Central memory CD4-positive, alpha-beta T cell (primary cell): ENCODE data around the gene PLAA.

Source experiments
- DNase-seq: peaks from one replicate; pipeline ENCODE4 v3.0.0; 2022
- total RNA-seq, 3 experiments: gene quantifications; one replicate each; lab custom pipeline; 2026; lab: John Stamatoyannopoulos, UW

Gene PLAA
- total RNA-seq, result 39.6 to 116 (median 47.1) reads per million in 3 experiments

- DNase-seq, result peak; percentile 89
These were observed at the start of gene PLAA for GRCh38 chr9:26946753-26947727. Gene PLAA, minus strand, starts transcription at chr9:26947242. Its CDS starts 197 bp downstream, at chr9:26947045.

DNA sequence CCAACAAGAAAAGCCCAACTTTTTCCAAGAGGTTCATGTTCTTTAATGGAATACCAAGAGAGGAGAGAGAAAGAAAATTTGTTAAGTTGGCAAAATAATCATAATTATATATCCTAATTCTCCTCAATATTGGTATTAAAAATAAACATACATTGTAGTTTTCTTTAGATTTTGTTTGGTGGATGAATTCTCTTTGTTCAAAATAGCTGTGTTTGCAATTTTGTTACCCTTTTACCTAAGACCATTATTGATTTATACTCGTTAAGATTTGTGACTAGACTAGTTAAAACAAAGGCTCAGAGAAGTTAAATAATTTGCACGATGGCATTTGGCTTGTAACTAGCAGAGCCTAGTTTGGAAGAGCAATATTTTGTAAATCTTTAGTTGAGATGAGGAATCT is 48.8 kb upstream of the PLAA start:
- no peak for DNase-seq

GRCh38 chr9:26983340-26983739 is 36.3 kb upstream of the PLAA start:
- no peak for DNase-seq

DNA sequence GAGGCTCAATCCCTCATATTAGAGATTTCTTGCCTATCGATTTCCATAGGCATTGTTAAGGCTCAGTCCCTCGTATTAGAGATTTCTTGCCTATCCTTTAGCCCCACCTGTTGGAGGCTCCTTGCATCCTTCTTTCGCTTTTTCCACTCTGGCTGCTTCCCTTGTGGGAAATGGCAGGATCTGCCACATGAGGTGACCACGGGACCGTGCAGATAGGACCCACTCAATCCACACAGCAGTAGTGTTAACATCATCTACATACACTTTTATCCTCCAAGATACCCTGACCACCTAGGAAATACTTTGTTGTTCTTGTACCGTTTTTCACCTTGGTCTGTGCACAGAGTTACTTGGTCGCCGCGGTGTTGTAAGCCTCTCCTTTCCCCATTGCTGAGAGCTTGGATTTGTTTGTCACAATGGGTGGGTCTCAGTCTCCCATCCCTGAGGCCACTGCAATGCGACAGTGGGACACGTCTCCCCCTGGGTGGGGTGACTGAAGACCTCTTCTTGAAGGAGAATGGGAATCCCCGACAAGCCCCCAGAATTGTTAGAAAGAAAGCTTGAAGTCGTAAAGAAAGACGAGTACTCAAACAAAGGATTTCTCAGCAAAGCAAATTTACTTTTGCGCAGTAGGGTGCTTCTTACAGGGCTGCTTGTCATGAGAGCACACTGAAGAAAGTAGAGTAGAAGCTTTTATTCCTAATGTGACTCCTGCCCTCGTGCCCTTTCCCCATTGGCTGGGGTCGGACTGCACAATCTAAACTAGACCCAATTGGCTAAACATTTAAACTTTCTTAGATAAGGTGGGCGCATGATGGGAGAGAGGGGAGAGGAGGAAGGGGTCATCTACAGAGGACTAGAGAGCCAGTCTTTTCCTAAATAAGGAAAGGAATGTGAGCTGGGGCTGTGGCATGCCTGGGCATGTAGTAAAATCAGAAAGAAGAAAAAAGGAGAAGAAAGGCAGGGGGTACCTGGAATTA is 29.0 kb upstream of the PLAA start:
- no peak for DNase-seq

GRCh38 chr9:26974927-26975326 is 27.9 kb upstream of the PLAA start:
- no peak for DNase-seq

GRCh38 chr9:26973989-26974388 is 26.9 kb upstream of the PLAA start:
- DNase-seq, result no peak

GRCh38 chr9:26971721-26972120 is 24.7 kb upstream of the PLAA start:
- DNase-seq, result no peak

- DNase-seq, result no peak
These were observed 9.8 kb upstream of the PLAA start for GRCh38 chr9:26956860-26957233.

- DNase-seq, result peak; percentile 95
These were observed 9.1 kb upstream of the PLAA start, which contains the start of gene IFT74 for GRCh38 chr9:26955921-26956859. Gene IFT74, plus strand, starts transcription at chr9:26956412. Its CDS starts 5,556 bp downstream, at chr9:26961968.

GRCh38 chr9:26955222-26955903 is 8.3 kb upstream of the PLAA start:
- no peak for DNase-seq

DNA sequence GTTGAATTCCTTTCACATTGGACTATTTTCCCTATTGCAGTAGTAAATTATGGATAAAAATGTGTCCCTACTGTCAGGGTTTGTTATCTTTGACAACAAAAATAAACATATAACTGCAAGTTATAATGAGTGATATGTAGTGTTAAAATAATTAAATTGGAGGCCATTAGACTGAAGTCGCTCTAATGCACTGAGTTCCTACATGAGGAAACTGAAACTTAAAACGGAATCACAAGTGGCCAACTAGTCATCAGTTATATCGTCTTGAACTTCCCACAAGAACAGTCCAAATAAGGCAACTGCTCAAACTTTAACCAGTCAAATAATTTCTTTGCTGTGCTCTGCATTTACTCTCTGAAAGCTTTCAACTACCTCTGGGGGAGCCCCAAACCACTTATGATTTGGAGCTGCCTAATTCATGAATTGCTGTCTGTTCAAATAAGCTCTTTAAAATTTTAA is 7.0 kb upstream of the PLAA start:
- peak; percentile 3 for DNase-seq

- DNase-seq, result no peak
These were observed 4.8 kb upstream of the PLAA start for GRCh38 chr9:26951794-26952193.

DNA sequence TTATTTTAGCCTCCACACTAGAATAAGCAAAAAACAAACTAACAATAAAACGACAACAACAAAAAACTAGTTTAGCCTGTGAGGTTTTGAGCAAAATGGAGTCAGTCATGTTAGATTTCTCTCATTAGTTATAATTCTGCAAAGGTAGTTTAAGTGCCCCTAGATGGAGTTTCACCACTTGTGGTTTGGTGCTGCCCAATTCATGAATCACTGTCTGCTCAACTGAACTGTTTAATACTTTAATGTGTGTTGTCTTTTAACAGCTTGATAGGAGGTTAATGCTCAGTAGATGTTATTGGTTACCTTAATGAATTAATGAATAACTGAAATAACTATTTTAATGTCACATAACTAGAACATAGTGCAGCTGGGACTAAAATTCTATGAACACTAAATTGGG is 3.5 kb upstream of the PLAA start:
- DNase-seq, result no peak

GRCh38 chr9:26949637-26950069 is 2.6 kb upstream of the PLAA start:
- no peak for DNase-seq

DNA sequence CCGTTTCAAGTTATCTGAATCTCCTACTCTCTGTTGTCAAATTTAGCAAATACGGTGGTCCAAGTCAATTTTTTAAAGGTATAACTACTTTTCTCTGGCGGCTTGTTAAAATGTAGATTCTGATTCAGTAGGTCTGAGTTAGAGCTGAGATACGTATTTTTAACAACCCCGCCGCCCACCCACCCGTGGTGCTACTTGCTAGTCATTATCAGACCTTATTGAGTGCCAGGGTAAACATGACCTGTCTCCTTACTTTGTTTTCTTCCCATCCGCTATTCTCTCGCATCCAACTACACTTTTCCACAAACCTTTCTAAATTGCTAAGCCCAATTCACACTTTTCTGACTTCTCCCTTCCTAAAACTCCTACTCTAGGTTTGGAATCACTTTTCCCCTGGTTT is 694 bp upstream of the PLAA start:
- DNase-seq, result no peak

- no peak for DNase-seq
These were observed 1.5 kb downstream of the PLAA start for GRCh38 chr9:26945591-26945990.

DNA sequence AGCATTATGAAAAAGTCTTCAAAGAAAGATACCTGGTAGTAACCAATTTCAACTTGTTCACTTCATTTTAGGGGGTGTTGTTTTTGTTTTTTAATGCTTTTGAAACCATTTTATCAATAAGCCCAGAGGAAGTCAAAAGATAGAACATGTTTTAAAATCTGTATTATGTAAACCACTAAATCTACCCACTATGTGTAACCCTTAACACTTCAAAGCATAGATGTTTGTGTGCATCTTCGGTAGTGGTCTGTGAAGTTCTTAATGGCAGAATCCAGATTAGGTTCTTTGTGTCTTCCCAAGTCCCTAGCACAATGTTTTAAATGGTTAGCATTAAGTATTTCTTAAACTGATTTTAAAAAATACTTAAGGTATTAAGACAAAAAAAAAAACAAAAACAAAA is 6.3 kb downstream of the PLAA start:
- DNase-seq, result no peak

- DNase-seq, result no peak
These were observed 6.9 kb downstream of the PLAA start for GRCh38 chr9:26939955-26940711.

DNA sequence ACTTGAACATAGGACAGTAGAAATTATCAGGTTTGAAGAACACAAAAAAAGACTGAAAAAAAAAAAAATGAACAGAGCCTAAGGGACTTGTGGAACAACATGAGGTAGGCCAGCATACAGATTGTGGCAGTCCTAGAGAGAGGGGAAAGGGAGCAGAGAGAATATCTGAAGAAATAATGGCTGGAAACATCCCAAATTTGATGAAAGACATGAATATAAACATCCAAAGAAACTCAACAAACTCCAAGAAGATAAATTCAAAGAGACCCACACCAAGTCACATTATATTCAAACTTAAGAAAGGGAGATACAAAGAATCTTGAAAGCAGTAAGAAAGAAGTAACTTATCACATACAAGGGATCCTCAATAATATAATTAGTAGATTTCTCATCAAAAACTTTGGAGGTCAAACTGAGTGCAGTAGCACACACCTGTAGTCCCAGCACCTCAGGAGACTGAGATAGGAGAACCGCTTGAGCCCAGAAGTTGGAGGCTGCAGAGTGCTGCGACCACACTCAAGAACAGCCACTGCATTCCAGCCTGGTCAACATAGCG is 9.1 kb downstream of the PLAA start:
- DNase-seq, result no peak

GRCh38 chr9:26935847-26936246 is 11.2 kb downstream of the PLAA start:
- DNase-seq, result no peak
